ENCODE results near the gene TUBE1.
"Not testable (repeated sequence)": the region's sequence is repeated elsewhere in the genome, so short reads cannot be mapped to it uniquely, and the experiment has no call there.

Gene TUBE1

DNA sequence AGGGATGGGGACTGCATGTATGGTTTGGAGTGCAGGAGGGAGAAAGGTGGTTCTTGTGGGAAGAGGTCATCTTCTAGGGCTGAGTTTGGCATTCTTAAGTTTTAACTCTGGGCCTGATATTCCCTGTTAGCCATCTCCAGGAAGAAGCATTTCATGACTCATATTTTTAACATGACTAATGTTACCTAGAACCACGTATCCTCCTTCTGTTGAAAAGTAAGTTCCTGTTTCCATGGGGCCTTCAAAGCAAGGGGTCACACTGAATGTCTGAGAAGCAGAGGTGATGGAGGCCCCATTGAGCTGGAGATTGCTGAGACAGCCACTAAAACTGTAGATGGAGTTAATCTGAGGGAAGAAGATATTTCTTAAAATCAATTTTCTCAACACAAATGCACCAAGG lies 30.3 kb upstream of the TUBE1 start:
- TF ChIP-seq CTCF (conservative IDR thresholded peaks at IDR 0.05; ENCODE audit: control insufficient read depth, insufficient read depth, low read depth, low read length), result no peak
- no peak overlapping the region for H3K4me3 ChIP-seq (ENCODE audit: control insufficient read depth, low read depth, low read length)
- peak; percentile 33 for DNase-seq (ENCODE audit: low read depth)

GRCh38 chr6:112116221-112116620 lies 28.9 kb upstream of the TUBE1 start:
- no peak overlapping the region for H3K4me3 ChIP-seq (ENCODE audit: control insufficient read depth, low read depth, low read length)
- no peak for DNase-seq (ENCODE audit: low read depth)
- no peak for TF ChIP-seq CTCF (conservative IDR thresholded peaks at IDR 0.05; ENCODE audit: control insufficient read depth, insufficient read depth, low read depth, low read length)

- TF ChIP-seq CTCF (conservative IDR thresholded peaks at IDR 0.05; ENCODE audit: control insufficient read depth, insufficient read depth, low read depth, low read length), result no peak
- H3K4me3 ChIP-seq (ENCODE audit: control insufficient read depth, low read depth, low read length), result no peak overlapping the region
- DNase-seq (ENCODE audit: low read depth), result no peak
These were observed 27.4 kb upstream of the TUBE1 start for GRCh38 chr6:112114577-112115223.

- no peak overlapping the region for H3K4me3 ChIP-seq (ENCODE audit: control insufficient read depth, low read depth, low read length)
- DNase-seq (ENCODE audit: low read depth), result no peak
- no peak for TF ChIP-seq CTCF (conservative IDR thresholded peaks at IDR 0.05; ENCODE audit: control insufficient read depth, insufficient read depth, low read depth, low read length)
These were observed 26.6 kb upstream of the TUBE1 start for GRCh38 chr6:112113918-112114317.

DNA sequence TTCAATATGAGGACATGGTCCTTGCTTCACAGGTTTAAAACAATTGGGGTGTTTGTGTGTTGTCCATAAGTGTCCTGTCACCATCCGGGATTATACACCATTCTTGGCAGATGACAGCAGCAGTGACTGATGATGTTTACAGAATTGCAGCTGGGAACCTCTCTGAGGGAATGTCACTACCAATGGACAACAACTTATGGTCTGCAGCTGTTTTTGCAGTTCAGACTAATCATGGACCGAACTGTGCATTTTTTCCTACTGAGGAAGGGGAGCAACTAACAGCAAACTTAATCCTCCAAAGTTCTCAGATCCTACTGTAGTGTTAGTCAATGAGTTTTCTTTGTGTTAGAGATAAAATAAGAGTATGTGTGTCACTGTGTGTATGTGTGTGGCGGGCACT lies 26.1 kb upstream of the TUBE1 start:
- DNase-seq (ENCODE audit: low read depth), result no peak
- no peak overlapping the region for H3K4me3 ChIP-seq (ENCODE audit: control insufficient read depth, low read depth, low read length)
- TF ChIP-seq CTCF (conservative IDR thresholded peaks at IDR 0.05; ENCODE audit: control insufficient read depth, insufficient read depth, low read depth, low read length), result no peak

GRCh38 chr6:112109262-112109661 lies 22.0 kb upstream of the TUBE1 start:
- TF ChIP-seq CTCF (conservative IDR thresholded peaks at IDR 0.05; ENCODE audit: control insufficient read depth, insufficient read depth, low read depth, low read length), result no peak
- H3K4me3 ChIP-seq (ENCODE audit: control insufficient read depth, low read depth, low read length), result no peak overlapping the region
- no peak for DNase-seq (ENCODE audit: low read depth)

- no peak for TF ChIP-seq CTCF (conservative IDR thresholded peaks at IDR 0.05; ENCODE audit: control insufficient read depth, insufficient read depth, low read depth, low read length)
- no peak for DNase-seq (ENCODE audit: low read depth)
- H3K4me3 ChIP-seq (ENCODE audit: control insufficient read depth, low read depth, low read length), result no peak overlapping the region
These were observed 19.3 kb upstream of the TUBE1 start for GRCh38 chr6:112106562-112106961.

DNA sequence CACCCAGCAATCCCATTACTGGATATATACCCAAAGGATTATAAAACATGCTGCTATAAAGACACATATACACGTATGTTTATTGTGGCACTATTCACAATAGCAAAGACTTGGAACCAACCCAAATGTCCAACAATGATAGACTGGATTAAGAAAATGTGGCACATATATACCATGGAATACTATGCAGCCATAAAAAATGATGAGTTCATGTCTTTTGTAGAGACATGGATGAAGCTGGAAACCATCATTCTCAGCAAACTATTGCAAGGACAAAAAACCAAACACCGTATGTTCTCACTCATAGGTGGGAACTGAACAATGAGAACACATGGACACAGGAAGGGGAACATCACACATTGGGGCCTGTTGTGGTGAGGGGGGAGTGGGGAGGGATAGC lies 18.7 kb upstream of the TUBE1 start:
- H3K4me3 ChIP-seq (ENCODE audit: control insufficient read depth, low read depth, low read length); DNase-seq (ENCODE audit: low read depth): not testable (repeated sequence)

Measured in fibroblast of mammary gland (primary cell).